ENCODE data around the gene AQP3. TPM values are rescaled to one million over a fixed set of nuclear protein-coding genes. Genes with fewer than 3 reads are reported as not detected.

Gene AQP3
- total RNA-seq, 2 donors from 2014 or later, result 12.5 to 50.3 TPM

- H3K4me3 ChIP-seq, result no peak overlapping the region
- no peak for ATAC-seq
- 79 to 88% methylated on average over 11 of the region's 11 CpGs for WGBS, 2 donors
- H3K4me1 ChIP-seq, result peaks cover 10% of the 10 kb centered on the region
- no peaks in the 10 kb centered on the region for H3K9me3 ChIP-seq
- no peak overlapping the region for H3K27ac ChIP-seq
- no peaks in the 10 kb centered on the region for H3K36me3 ChIP-seq (replicated peaks in 1 of 2; ENCODE audit: insufficient read depth in 1 of 2, low read depth in 2 of 2)
- intact Hi-C loops (cut with DNase I), result no loop called here
- DNase-seq, result no peak
- no peak for TF ChIP-seq CTCF (IDR thresholded peaks at IDR 0.05)
- no peak for TF ChIP-seq POLR2A (IDR thresholded peaks at IDR 0.05)
- no peaks in the 10 kb centered on the region for H3K27me3 ChIP-seq
These were observed 6.7 kb upstream of the AQP3 start for GRCh38 chr9:33453999-33454660.

GRCh38 chr9:33453286-33453860 is 6.0 kb upstream of the AQP3 start:
- no peak for ATAC-seq
- WGBS, 2 donors, result 18 to 55% methylated on average over 1 to 3 of the region's 3 CpGs

GRCh38 chr9:33452828-33453271 is 5.5 kb upstream of the AQP3 start:
- H3K9me3 ChIP-seq, result no peaks in the 10 kb centered on the region
- DNase-seq, result peak; percentile 46 to 82 (median 64)
- TF ChIP-seq CTCF (IDR thresholded peaks at IDR 0.05) (peak; percentile 42 to 65 (median 59)), POLR2A (IDR thresholded peaks at IDR 0.05) (no peak)
- no peak overlapping the region for H3K27ac ChIP-seq
- H3K4me1 ChIP-seq, result peaks cover 5% of the 10 kb centered on the region
- intact Hi-C loops (cut with DNase I), result no loop called here
- H3K27me3 ChIP-seq, result no peaks in the 10 kb centered on the region
- 21 to 36% methylated on average over 4 to 6 of the region's 7 CpGs for WGBS, 2 donors
- H3K36me3 ChIP-seq (replicated peaks in 1 of 2; ENCODE audit: insufficient read depth in 1 of 2, low read depth in 2 of 2), result no peaks in the 10 kb centered on the region
- ATAC-seq, result peak; percentile 60
- H3K4me3 ChIP-seq, result no peak overlapping the region

More at GRCh38 chr9:33453286-33453860, 6.0 kb upstream of the AQP3 start:
- Histone ChIP-seq H3K27me3 (no peaks in the 10 kb centered on the region), H3K27ac (no peak overlapping the region), H3K9me3 (no peaks in the 10 kb centered on the region), H3K36me3 (replicated peaks in 1 of 2; ENCODE audit: insufficient read depth in 1 of 2, low read depth in 2 of 2) (no peaks in the 10 kb centered on the region), H3K4me3 (no peak overlapping the region), H3K4me1 (peaks cover 2% of the 10 kb centered on the region)
- no peak for DNase-seq
- no peak for TF ChIP-seq POLR2A (IDR thresholded peaks at IDR 0.05)
- TF ChIP-seq CTCF (IDR thresholded peaks at IDR 0.05), result no peak
- intact Hi-C loops (cut with DNase I), result no loop called here

- no peak overlapping the region for H3K27ac ChIP-seq
- H3K36me3 ChIP-seq (replicated peaks in 1 of 2; ENCODE audit: insufficient read depth in 1 of 2, low read depth in 2 of 2), result no peaks in the 10 kb centered on the region
- H3K4me3 ChIP-seq, result no peak overlapping the region
- H3K9me3 ChIP-seq, result no peaks in the 10 kb centered on the region
- WGBS, 2 donors, result 86 to 100% methylated on average over 1 to 4 of the region's 4 CpGs
- TF ChIP-seq CTCF (IDR thresholded peaks at IDR 0.05) (no peak), POLR2A (IDR thresholded peaks at IDR 0.05) (no peak)
- no peaks in the 10 kb centered on the region for H3K27me3 ChIP-seq
- intact Hi-C loops (cut with DNase I), result no loop called here
- DNase-seq (no peak), ATAC-seq (no peak)
- peaks cover 24% of the 10 kb centered on the region for H3K4me1 ChIP-seq
These were observed 3.3 kb upstream of the AQP3 start for GRCh38 chr9:33450621-33451146.
